Chondrocyte (in vitro differentiated cells): ENCODE data around the gene SLC5A3. TPM values are rescaled to one million over a fixed set of nuclear protein-coding genes. Genes with fewer than 3 reads are reported as not detected.

Experiments
- DNase-seq: peaks from one replicate; pipeline ENCODE4 v3.0.0; 2021; ENCODE audit warnings: mixed read lengths, low spot score
- H3K27ac Mint-ChIP-seq: one replicate; pipeline ENCODE4 v1.8.0; 2021; ENCODE audit warnings: mild to moderate bottlenecking, moderate library complexity, mixed read lengths; ENCODE audit not compliant: unreplicated experiment
- H3K27me3 Mint-ChIP-seq: 2 replicates; pipeline ENCODE4 v1.8.0; 2021; ENCODE audit warnings: low read depth, mixed read lengths
- H3K36me3 Mint-ChIP-seq: 2 replicates; pipeline ENCODE4 v1.8.0; 2021; ENCODE audit warnings: low read depth, mixed read lengths
- H3K4me1 Mint-ChIP-seq: 2 replicates; pipeline ENCODE4 v1.8.0; 2021; ENCODE audit warnings: low read depth, mild to moderate bottlenecking, mixed read lengths
- H3K4me3 Mint-ChIP-seq: one replicate; pipeline ENCODE4 v1.8.0; 2021; ENCODE audit warnings: mild to moderate bottlenecking, moderate library complexity, mixed read lengths; ENCODE audit not compliant: unreplicated experiment
- H3K9me3 Mint-ChIP-seq: 2 replicates; pipeline ENCODE4 v1.8.0; 2021; ENCODE audit warnings: low read depth, mixed read lengths
- total RNA-seq: library from RNA; stranded (reverse); gene quantifications from 3 replicates; pipeline ENCODE4 v1.2.1, GENCODE V29; 2021
- TF ChIP-seq, protein P1 (sequence below): fragments of 200-600 bp; sonication (generic); IDR thresholded peaks from 2 replicates; pipeline ENCODE4 v1.5.0; 2021; ENCODE audit warnings: antibody characterized with exemption, mild to moderate bottlenecking, moderate library complexity

Gene SLC5A3
- total RNA-seq, 1 donor from 2014 or later, result 47.6 TPM

GRCh38 chr21:34065027-34065426 is 8.4 kb upstream of the SLC5A3 start:
- no peaks in the 10 kb centered on the region for H3K9me3 Mint-ChIP-seq
- peaks cover 10% of the 10 kb centered on the region for H3K4me1 Mint-ChIP-seq
- no peaks in the 10 kb centered on the region for H3K27me3 Mint-ChIP-seq
- no peaks in the 10 kb centered on the region for H3K36me3 Mint-ChIP-seq
- DNase-seq, result no peak
- no peak overlapping the region for H3K4me3 Mint-ChIP-seq
- TF ChIP-seq, protein P1, sequence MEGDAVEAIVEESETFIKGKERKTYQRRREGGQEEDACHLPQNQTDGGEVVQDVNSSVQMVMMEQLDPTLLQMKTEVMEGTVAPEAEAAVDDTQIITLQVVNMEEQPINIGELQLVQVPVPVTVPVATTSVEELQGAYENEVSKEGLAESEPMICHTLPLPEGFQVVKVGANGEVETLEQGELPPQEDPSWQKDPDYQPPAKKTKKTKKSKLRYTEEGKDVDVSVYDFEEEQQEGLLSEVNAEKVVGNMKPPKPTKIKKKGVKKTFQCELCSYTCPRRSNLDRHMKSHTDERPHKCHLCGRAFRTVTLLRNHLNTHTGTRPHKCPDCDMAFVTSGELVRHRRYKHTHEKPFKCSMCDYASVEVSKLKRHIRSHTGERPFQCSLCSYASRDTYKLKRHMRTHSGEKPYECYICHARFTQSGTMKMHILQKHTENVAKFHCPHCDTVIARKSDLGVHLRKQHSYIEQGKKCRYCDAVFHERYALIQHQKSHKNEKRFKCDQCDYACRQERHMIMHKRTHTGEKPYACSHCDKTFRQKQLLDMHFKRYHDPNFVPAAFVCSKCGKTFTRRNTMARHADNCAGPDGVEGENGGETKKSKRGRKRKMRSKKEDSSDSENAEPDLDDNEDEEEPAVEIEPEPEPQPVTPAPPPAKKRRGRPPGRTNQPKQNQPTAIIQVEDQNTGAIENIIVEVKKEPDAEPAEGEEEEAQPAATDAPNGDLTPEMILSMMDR, result no peak
- H3K27ac Mint-ChIP-seq, result no peak overlapping the region

- H3K27me3 Mint-ChIP-seq, result no peaks in the 10 kb centered on the region
- TF ChIP-seq, protein P1, result no peak
- H3K4me3 Mint-ChIP-seq, result no peak overlapping the region
- H3K4me1 Mint-ChIP-seq, result peaks cover 25% of the 10 kb centered on the region
- no peaks in the 10 kb centered on the region for H3K9me3 Mint-ChIP-seq
- DNase-seq, result no peak
- peaks cover 5% of the 10 kb centered on the region for H3K36me3 Mint-ChIP-seq
- no peak overlapping the region for H3K27ac Mint-ChIP-seq
These were observed 1.7 kb upstream of the SLC5A3 start for GRCh38 chr21:34071683-34072082.

DNA sequence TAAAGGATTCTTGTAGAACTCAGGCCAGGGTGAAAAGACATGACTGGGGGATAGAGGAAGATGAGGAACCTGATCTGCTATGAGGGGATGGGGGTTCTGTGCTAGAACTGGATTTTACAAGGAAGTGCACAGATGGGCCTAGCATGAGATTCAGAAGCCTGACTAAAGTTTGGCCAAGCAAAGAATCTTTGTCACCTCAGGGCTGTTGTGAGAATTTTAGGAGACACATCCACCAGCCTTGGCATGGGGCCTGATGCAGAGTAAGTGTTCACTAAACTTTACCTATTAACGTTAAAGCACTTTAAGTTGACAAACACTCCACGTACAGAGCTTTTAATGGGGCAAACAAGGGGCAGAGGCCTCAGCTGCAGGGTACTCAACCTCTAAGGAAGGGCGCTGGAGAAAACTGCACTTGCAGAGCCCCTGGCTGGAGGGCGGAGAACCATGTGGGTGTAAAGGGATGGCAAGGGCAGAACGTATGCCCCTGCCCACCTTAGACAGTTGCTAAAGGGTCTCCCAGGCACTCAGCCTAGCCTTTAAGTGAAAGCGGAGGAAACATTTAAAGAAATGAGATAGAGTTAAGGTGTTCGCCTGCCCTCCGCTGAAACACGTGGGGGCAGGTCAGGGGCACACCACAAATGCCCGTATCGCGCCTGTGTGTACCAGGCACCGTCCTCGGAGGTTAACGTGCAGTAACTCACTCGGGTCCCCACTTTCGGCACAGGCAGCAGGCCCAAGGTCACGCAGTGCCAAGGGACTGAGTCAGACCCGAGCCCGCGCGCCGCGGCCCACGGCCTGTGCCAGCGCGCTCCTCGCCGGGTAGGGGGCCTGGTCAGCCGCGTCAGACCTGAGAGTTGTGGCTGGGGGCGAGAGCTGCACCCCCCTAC is 990 bp upstream of the SLC5A3 start:
- Mint-ChIP-seq H3K27ac (peak overlapping the region; percentile 53), H3K27me3 (no peaks in the 10 kb centered on the region), H3K36me3 (peaks cover 5% of the 10 kb centered on the region), H3K9me3 (no peaks in the 10 kb centered on the region), H3K4me3 (peak overlapping the region; percentile 56), H3K4me1 (peaks cover 32% of the 10 kb centered on the region)
- TF ChIP-seq, protein P1, result no peak
- DNase-seq, result no peak

DNA sequence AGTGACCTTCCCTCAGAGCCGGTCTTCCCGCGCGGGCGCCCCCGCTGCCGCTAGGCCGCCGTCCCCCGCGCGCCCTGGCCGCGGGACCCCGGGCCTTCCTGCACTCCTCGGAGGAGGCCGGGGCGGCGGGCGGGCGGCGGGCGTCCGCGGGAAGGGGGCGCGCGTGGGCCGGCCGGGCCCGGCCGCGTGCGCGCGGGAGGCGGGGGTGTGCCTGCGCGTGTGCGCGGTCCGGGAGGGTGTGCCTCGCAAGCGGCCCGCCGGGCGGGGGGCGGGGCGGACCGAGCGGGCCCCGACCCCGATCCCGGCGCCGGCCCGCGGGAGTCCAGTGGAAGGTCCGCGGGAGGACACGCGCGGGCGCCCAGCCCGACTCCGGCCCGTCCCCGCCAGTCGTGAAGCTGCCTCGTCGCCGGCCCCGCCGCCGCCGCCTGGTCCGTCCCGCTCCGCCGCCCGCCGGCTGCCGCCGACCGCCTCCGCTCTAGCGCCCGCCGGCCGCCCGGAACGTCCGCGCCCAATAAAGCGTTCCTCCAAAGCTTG is 438 bp downstream of the SLC5A3 start:
- Mint-ChIP-seq H3K27me3 (no peaks in the 10 kb centered on the region), H3K9me3 (no peaks in the 10 kb centered on the region), H3K4me3 (peak overlapping the region; percentile 93), H3K36me3 (peaks cover 7% of the 10 kb centered on the region), H3K4me1 (peaks cover 46% of the 10 kb centered on the region), H3K27ac (peak overlapping the region; percentile 88)
- DNase-seq, result no peak
- TF ChIP-seq, protein P1, result no peak

DNA sequence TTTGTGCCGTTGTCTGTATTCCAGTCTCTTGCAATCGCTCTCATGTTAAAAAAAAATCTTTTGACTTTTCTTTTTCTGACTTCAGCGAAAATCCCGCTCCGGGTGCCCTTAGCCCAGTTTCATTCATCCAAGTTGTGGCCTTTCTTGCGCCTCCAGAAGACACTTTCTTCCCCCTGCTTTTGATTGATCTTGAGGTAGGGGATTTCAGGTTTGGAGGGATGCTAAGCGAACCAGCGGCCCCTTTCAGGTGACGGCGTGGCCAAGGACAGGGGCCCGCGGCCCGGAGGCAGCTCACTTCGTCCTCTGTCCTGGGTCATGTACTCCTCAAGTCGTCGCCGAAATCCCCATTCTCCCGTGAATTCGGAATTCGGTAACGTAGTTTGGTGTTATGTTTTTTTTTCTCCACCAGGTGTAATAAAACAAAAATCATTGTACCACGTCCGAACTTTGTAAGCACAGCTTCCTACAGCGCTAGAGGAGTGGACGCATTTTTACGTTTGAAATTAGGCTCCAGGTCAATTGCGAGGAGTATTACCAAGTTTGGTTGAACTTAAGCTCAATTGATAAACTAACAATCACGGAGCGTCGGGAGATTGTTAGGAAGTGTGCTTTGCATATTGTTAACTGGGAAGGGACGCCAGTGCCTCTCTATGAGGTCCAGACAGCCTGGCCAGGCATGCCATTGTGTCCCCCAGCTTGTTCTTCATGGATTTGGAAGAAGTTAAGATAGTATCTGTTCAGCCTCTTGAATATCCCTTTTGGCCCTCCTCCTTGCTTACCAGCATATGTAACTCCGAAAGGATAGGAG is 1.1 kb downstream of the SLC5A3 start:
- no peak for DNase-seq
- Mint-ChIP-seq H3K36me3 (peaks cover 8% of the 10 kb centered on the region), H3K27me3 (no peaks in the 10 kb centered on the region), H3K9me3 (no peaks in the 10 kb centered on the region), H3K4me1 (peaks cover 51% of the 10 kb centered on the region), H3K4me3 (peak overlapping the region; percentile 93), H3K27ac (peak overlapping the region; percentile 88)
- TF ChIP-seq, protein P1, result peak; percentile 46
